K562 treated with DMSO at 1 percent for 24 hours (cell line): Measurements from ENCODE around the gene THBS4. TPM values are rescaled to one million over a fixed set of nuclear protein-coding genes. Genes with fewer than 3 reads are reported as not detected.

Source experiments
- total RNA-seq: library from RNA; unstranded; fragments of 300-600 nt; gene quantifications from 2 replicates; pipeline ENCODE4 v1.2.3, GENCODE V29; 2022; ENCODE audit warnings: low read depth; ENCODE audit not compliant: insufficient read depth

The THBS4 gene
- not detected in 2 replicates for total RNA-seq

GRCh38 chr5:80034962-80035821 is at the start of gene THBS4:
Gene THBS4 (plus strand): TSS chr5:80035348. CDS start chr5:80035538, 190 bp downstream.

GRCh38 chr5:79990598-79991507 is 44.3 kb upstream of the THBS4 start, which contains the start of gene MTX3:
Gene MTX3 (minus strand): TSS chr5:79991262. CDS start chr5:79991238, 24 bp downstream.

Other genes starting within 250 kb of the THBS4 start
- 0.17 and 0.22 TPM in 2 replicates for gene MTX3, start 44.1 kb upstream of the THBS4 start, total RNA-seq
- gene SERINC5, start 220.7 kb downstream of the THBS4 start, total RNA-seq, result 3.5 and 4.6 TPM in 2 replicates